Skeletal muscle tissue (tissue), 4 donors: ENCODE results near the gene BAZ1B. TPM values are rescaled to one million over a fixed set of nuclear protein-coding genes. Genes with fewer than 3 reads are reported as not detected.
A peak's percentile ranks its signal among the peaks of the same experiment; 100 is the strongest.
"Not testable (repeated sequence)": the region's sequence is repeated elsewhere in the genome, so short reads cannot be mapped to it uniquely, and the experiment has no call there.

ENCODE experiments used
- H3K27ac ChIP-seq: one replicate; pipeline ENCODE4 v1.7.0; 2013; ENCODE audit warnings: mild to moderate bottlenecking, low read depth, low read length, inconsistent platforms
- H3K27me3 ChIP-seq, 3 donors: one replicate each; pipeline ENCODE4 v1.7.0; 2013; ENCODE audit warnings: low read length in 3 of 3; ENCODE audit not compliant: control insufficient read depth in 3 of 3, insufficient read depth in 3 of 3
- H3K36me3 ChIP-seq, 3 donors: one replicate each; pipeline ENCODE4 v1.7.0; 2013; ENCODE audit warnings: low read length in 3 of 3; ENCODE audit not compliant: control insufficient read depth in 3 of 3, insufficient read depth in 3 of 3
- H3K4me1 ChIP-seq, 3 donors: one replicate each; pipeline ENCODE4 v1.7.0; 2013; ENCODE audit warnings: low read length in 3 of 3, mild to moderate bottlenecking in 3 of 3; ENCODE audit not compliant: control insufficient read depth in 3 of 3, insufficient read depth in 3 of 3
- H3K4me3 ChIP-seq, 3 donors: one replicate each; pipeline ENCODE4 v1.7.0; 2013; ENCODE audit warnings: low read length in 3 of 3
- H3K9ac ChIP-seq, 3 donors: one replicate each; pipeline ENCODE4 v1.7.0; 2013; ENCODE audit warnings: low read length in 3 of 3, mild to moderate bottlenecking in 3 of 3, moderate library complexity in 2 of 3, low read depth in 1 of 3
- H3K9me3 ChIP-seq, 3 donors: one replicate each; pipeline ENCODE4 v1.7.0; 2013; ENCODE audit warnings: low read length in 3 of 3; ENCODE audit not compliant: control insufficient read depth in 3 of 3
- total RNA-seq: library from RNA; depleted of rRNA; stranded (reverse); fragments of >200 nt; gene quantifications from one replicate; pipeline ENCODE4 v1.2.3, GENCODE V29; 2014
- donor health status: Osteomylitis.

BAZ1B gene
- total RNA-seq, 1 donor from 2014 or later: 38.1 TPM

DNA sequence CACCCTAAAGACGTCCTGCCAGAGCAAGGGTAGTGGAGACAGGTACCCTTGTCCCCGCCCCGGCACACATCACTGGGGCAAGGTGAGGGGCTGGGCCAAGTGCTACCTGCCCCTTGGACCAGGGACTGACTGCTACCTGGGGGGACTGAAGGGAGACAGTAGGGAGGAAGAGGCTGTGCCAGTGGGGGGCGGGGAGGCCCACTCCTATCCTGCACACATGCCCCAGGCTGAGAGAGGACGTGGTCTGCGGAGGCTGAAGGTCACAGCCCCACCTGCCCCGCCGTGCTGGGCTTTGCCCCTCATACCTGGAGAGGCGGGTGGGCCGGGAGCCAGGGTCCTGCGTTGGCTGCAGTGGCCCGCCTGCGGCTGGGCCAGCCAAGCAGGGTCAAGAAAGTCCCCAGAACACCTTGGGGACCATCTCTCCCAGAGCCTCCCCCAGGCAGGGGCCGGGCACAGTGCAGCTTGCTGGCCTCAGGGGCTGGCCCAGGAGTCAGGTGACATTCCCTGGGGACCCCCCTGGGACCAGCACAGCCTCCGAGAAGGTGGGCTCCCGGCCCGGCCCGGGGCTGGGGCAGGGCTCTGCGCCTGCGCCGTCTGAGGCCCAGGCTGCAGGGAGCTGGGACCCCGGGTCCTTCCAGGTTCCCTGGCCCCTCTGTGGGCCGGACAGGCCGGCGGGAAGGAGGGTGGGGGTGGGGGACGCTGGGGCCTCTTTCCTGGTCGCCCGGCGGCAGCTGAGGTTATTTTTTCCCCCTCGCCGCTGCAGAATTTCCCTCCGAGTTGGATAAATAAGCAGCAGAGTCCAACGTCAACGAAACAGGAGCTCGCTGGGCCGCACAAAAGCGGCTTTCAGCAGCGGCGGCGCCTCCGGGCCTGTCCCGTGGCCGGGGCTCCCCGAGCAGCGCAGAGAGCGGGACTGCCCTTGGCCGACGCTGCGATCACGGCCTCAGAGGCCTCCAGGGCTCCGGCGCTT lies 98.3 kb downstream of the BAZ1B start:
- Histone ChIP-seq H3K9me3 (no peaks in the 10 kb centered on the region), H3K9ac (peak overlapping the region; percentile 53 to 74 (median 69)), H3K27ac (no peak overlapping the region), H3K4me1 (peaks cover 0 to 6% (median 5%) of the 10 kb centered on the region in 3 donors), H3K4me3 (peak overlapping the region; percentile 14 to 23 (median 22)), H3K36me3 (no peaks in the 10 kb centered on the region), H3K27me3 (no peaks in the 10 kb centered on the region)

- H3K36me3 ChIP-seq, H3K4me3 ChIP-seq, H3K9ac ChIP-seq, H3K4me1 ChIP-seq, H3K27me3 ChIP-seq, H3K9me3 ChIP-seq, H3K27ac ChIP-seq: not testable (repeated sequence)
Observed at GRCh38 chr7:73420610-73421009, 101.5 kb downstream of the BAZ1B start.

DNA sequence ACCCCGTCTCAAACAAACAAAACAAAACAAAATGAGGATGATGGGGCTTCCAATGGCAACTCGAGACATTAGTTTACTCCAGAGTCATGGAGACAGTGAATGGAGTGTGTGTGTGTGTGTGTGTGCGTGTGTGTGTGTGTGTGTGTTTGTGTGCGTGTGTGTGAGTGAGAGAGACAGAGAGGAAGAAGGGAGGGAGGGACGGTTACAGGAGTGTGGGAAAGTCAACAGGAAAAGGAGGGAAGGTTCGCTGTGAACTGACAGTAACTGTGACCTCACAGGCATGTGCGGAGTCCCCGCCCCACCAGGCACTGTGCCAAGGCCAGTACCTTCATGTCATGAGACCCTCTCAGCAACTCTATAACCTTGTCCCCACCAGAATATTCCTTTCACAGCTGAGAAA lies 102.1 kb downstream of the BAZ1B start:
- not testable (repeated sequence) for H3K4me3 ChIP-seq, H3K9me3 ChIP-seq, H3K27me3 ChIP-seq, H3K27ac ChIP-seq, H3K4me1 ChIP-seq, H3K9ac ChIP-seq, H3K36me3 ChIP-seq

DNA sequence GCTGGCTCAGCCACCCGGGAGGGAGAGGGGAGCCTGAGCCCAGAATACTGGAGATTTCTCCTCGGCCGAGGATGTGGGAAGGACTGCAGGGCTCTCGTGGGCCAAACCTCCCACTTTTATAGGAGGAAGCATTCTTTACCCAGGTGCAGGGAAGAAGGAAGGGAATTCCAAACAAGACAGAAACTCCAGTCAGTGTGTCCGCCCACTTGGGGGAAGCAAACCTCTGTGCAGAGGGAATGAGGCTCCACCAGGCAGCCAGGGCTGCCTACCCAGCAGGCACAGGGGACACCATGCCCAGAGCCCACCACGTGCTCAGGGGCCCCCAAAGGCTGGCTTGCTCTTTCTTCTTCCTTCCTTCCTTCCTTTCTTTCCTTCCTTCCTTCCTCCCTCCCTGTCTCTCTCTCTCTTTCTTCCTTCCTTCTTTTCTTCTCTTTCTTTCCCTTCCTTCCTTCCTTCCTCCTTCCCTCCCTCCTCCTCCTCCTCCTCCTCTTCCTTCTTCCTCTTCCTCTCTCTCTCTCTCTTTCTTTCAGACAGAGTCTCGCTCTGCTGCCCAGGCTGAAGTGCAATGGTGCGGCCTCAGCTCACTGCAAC lies 103.9 kb downstream of the BAZ1B start:
- Histone ChIP-seq H3K9me3 (no peaks in the 10 kb centered on the region), H3K27me3 (no peaks in the 10 kb centered on the region), H3K36me3 (no peaks in the 10 kb centered on the region), H3K9ac (no peak overlapping the region), H3K4me3 (no peak overlapping the region), H3K27ac (no peak overlapping the region), H3K4me1 (no peaks in the 10 kb centered on the region)

DNA sequence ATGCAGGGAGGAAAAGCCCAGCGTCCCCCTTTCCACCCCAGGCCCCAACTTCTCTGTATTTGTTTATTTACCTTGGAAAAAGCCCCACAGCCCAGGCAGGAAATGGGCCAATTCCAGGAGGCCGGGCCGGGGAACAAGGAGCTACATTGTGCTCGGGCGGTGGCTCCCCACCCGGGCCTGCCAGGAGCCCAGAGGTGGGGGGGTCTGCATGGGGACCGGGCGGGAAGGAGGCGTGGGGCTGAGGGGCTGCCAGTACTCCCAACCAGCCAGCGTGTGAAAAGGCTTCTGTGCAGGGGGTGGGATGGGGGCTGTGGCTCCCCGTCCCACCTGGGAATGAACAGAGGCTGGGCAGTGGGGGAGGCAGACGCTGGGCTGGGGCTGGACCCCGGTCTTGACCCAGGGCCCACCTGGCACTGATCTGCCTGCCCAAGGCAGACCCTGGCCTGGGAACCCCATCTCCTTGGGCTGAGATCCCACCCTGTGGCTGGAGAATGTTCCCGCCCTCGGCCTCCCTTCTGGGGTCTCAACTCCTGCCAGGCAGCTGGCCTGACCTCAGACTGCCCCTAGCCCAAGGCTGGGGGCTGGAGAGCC lies 111.5 kb downstream of the BAZ1B start:
- H3K4me3 ChIP-seq, H3K4me1 ChIP-seq, H3K9me3 ChIP-seq, H3K27ac ChIP-seq, H3K27me3 ChIP-seq, H3K36me3 ChIP-seq, H3K9ac ChIP-seq: not testable (repeated sequence)

- H3K4me3 ChIP-seq, H3K27me3 ChIP-seq, H3K9me3 ChIP-seq, H3K36me3 ChIP-seq, H3K9ac ChIP-seq, H3K27ac ChIP-seq, H3K4me1 ChIP-seq: not testable (repeated sequence)
Observed at GRCh38 chr7:73404860-73405259, 117.2 kb downstream of the BAZ1B start.

DNA sequence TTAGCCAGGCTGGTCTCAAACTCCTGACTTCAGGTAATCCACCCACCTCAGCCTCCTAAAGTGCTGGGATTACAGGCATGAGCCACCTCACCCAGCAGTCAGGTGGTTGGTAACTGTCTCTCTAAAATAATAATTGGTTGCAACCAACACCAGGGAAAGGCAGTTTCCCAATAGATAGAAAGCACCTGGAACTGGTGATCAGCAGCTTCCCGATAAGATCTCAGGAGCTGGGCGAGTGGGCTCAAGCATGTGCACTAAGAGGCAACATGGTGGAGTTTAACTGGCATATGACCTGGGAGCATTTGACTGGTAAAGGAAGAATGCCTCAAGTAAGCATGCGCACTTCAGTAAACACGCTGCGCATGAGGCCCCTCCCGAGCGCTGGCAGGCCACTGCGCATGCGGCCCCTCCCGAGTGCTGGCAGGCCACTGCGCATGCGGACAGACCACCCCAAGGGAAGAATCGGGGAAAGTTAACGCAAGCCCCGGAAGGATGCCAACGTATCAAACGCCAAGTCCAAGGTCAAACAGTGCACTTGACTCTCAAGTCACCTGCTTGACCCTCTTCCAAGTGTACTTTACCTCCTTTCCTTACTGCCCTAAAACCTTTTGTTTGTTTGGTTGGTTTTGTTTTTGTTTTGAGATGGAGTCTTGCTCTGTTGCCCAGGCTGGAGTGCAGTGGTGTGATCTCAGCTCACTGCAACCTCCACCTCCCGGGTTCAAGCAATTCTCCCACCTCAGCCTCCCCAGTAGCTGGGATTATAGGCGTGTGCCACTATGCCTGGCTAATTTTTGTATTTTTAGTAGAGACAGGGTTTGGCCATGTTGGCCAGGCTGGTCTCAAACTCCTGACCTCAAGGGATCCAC lies 122.7 kb downstream of the BAZ1B start:
- Histone ChIP-seq H3K27ac (peak overlapping the region; percentile 92), H3K4me3 (peak overlapping the region; percentile 29 to 68 (median 38)), H3K4me1 (peaks cover 11 to 22% (median 21%) of the 10 kb centered on the region in 3 donors)
- not testable (repeated sequence) for H3K9me3 ChIP-seq, H3K9ac ChIP-seq, H3K27me3 ChIP-seq, H3K36me3 ChIP-seq

DNA sequence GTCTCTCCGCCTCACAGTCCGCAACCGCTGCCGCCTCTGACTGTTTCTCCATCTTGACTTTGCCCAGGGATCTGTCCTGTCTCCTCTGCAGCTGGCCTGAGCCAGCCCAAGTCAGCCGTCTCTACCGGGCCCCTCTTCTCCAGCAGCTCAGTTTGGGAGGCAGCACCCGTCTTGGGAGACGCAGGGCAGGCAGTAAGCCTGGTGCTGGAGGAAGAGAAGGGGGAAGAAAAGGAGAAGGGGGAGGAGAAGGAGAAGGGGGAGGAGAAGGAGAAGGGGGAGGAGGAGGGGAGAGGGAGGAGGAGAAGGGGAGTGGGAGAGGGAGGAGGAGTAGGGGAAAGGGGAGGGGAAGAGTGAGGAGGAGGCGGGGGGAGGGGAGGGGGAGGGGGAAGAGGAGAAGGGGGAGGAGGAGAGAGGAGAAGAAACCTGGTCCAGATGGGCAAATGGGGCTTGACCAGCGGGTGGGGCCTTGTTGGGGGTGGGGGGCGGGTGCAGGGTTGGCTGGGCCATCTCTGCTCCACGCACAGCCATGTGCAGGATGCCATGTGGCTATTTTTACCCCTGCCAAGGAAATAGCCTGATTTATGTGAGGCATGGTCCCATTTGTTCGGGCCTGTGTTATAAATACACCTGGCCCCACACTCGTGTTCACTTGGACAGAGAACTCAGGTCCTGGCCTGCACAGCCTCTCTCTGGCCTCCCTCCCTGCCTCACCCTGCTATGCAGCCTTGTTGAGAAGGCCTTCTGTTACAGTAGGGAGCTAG lies 124.4 kb downstream of the BAZ1B start:
- H3K36me3 ChIP-seq: peaks cover 0 to 2% (median 0%) of the 10 kb centered on the region in 3 donors
- peak overlapping the region; percentile 84 to 93 (median 89) for H3K9ac ChIP-seq
- H3K4me1 ChIP-seq: peaks cover 11 to 22% (median 21%) of the 10 kb centered on the region in 3 donors
- peak overlapping the region; percentile 78 to 81 (median 81) for H3K4me3 ChIP-seq
- peak overlapping the region; percentile 92 for H3K27ac ChIP-seq
- no peaks in the 10 kb centered on the region for H3K9me3 ChIP-seq
- H3K27me3 ChIP-seq: no peaks in the 10 kb centered on the region
